Prostate gland (tissue), 2 donors: Measurements from ENCODE around the gene TMEM223.

Source experiments
- CTCF ChIP-seq, 4 experiments: fragments of 200-600 bp in 2 of 4; fragments of 450-650 bp in 2 of 4; sonication (generic) in 2 of 4; IDR thresholded peaks; 1 replicate in 3 of 4; 2 replicates in 1 of 4; pipeline ENCODE4 v1.5.1; 2016 to 2019; ENCODE audit warnings: antibody characterized with exemption in 4 of 4, mild to moderate bottlenecking in 2 of 4, moderate library complexity in 2 of 4
- POLR2A ChIP-seq: fragments of 450-650 bp; IDR thresholded peaks from one replicate; pipeline ENCODE4 v1.6.1; 2016; ENCODE audit warnings: antibody characterized with exemption, mild to moderate bottlenecking
- POLR2AphosphoS5 ChIP-seq: sonication (generic); formaldehyde crosslinking; IDR thresholded peaks from one replicate; pipeline ENCODE4 v1.6.1; 2017; ENCODE audit warnings: antibody characterized with exemption

DNA sequence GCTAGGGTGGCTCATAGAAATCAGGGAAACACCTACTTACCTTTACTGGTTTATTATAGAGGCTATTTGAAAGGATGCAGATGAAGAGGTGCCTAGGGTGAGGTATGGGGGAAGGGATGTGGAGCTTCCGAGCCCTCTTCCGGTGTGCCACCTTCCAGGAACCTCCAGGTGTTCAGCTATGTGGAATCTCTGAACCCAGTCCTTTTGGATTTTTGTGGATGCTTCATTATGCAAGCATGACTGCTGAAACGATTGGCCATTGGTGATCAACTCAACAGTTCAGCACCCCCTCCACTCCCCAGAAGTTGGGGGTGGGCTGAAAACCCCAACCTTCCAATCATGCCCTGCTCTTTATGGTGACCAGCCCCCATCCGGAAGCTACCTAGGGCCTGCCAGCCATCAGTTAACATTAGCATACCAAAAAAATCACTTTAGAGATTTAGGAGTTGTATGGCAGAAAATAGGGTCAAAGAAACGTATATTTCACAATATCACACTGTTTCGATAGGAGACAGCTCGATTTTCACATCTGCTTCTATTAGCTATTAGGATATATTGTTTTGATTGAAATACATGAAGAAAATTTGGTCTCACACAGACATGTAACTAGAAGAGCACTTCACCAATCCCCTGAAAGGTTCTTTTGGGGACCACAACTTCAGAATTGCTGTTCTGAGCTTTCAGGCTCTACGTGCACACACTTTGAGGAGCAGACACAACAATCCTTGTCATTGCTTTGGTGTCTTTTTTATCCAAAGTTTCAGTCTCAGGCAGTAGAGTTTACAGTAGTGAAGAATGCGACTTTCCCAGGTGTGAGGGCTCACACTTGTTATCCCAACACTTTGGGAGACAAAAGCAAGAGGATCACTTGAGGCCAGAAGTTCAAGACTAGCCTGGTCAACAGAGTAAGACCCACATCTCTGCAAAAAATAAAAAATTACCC, 33.7 kb downstream of the TMEM223 start:
- no peak for TF ChIP-seq CTCF (IDR thresholded peaks at IDR 0.05)
- no peak for TF ChIP-seq POLR2A
- TF ChIP-seq POLR2AphosphoS5 = no peak
